ENCODE measurements around the gene DEGS1.
"Not testable (repeated sequence)": the region's sequence is repeated elsewhere in the genome, so short reads cannot be mapped to it uniquely, and the experiment has no call there.

The DEGS1 gene

DNA sequence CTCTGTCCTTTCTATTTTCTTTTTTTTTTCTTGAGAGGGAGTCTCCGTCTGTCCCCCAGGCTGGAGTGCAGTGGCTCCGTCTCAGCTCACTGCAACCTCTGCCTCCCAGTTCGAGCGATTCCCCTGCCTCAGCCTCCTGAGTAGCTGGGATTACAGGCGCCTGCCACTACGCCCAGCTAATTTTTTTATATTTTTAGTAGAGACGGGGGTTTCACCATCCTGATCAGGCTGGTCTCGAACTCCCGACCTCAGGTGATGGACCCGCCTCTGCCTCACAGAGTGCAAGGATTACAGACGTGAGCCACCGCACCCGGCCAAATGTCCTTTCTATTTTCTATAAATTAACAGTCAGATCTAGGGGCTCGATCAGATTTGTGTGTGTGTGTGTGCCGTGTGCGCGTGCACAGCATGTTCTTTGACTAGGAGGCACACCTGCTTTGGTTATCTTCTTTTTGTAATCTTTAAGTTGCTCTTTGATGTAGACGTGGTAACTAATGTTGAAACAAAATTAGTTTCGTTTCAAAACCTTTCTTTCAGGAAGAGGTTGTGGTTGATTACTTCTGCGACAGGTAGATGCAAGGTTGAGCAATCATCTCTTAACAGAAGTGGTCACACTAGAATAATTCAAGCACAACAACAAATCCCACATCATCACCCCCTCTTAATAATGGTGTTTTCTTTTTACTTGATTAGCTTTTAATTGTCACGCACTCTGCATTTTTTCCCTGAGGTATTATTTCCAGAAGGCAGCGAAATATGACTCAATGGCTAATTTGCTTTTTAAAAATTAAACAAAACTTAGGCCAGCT, 779 bp upstream of the DEGS1 start:
- DNase-seq: no peak

DNA sequence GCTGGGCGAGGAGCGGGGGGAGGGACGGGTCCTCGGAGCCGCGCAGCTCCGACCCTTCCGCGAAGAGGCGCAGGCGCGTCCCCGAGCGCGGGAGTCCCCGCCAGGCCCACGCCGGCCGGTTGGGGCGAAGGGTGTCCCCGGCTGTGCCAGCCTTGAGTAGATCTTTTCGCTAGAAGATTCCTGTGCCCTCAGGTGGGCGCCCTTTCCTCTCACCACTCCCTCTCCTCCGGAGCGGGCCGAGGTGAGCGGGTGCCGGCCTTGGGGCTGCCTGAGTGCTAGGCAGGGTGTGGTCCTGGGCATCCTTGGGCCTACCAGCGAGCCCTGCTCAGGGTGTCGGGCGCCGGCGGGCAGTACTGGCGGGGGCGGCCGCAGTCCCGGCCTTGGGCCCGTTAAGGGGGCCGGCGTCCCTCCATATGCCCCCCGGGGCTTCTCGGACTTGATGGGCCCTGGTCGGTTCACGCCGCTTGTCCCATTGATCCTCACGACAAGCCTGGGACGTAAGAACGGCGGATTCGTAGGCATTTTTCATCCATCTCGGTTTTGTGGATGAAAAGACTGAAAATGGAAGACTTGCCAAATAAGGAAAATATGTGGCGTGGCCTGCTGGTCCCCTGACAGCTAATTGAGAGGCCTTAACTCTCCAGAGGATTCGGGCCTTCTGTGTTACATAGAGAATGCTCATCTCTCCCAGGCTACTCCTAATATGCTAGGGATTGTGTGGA, 712 bp downstream of the DEGS1 start:
- no peak for DNase-seq

DNA sequence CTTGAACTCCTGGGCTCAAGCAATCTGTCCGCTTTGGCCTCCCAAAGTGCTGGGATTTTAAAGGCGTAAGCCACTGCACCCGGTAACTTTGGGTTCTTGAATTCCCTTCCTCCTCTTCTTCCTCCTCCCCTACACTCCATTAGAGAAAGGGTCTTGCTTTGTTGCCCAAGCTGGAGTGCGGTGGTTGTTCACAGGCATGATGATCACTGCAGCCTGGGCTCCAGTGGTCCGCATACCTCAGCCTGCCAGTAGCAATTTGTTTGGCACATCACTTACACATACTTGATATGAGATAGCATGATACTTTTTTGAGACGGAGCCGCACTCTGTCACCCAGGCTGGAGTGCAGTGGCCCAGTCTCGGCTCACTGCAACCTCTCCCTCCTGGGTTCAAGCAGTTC, 2.2 kb downstream of the DEGS1 start:
- DNase-seq: no peak

DNA sequence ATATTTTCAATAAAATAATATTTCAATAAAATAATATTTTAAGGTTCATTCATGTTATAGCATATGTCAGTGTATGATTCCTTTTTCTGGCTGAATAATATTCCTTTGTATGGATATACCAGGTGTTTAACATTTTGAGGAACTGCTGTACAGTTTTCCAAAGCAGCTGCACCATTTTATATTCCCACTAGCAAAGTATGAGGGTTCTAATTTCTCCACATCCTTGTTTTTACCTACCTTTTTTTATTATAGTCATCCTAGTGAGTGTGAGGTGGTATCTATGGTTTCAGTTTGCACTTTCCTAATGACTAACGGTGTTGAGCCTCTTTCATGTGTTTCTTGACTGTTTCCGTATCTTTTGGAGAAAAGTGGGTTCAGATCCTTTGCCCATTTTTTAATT, 5.2 kb downstream of the DEGS1 start:
- DNase-seq: no peak

DNA sequence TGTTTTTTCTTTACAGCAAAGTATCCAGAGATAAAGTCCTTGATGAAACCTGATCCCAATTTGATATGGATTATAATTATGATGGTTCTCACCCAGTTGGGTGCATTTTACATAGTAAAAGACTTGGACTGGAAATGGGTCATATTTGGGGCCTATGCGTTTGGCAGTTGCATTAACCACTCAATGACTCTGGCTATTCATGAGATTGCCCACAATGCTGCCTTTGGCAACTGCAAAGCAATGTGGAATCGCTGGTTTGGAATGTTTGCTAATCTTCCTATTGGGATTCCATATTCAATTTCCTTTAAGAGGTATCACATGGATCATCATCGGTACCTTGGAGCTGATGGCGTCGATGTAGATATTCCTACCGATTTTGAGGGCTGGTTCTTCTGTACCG, 6.5 kb downstream of the DEGS1 start:
- no peak for DNase-seq

DNA sequence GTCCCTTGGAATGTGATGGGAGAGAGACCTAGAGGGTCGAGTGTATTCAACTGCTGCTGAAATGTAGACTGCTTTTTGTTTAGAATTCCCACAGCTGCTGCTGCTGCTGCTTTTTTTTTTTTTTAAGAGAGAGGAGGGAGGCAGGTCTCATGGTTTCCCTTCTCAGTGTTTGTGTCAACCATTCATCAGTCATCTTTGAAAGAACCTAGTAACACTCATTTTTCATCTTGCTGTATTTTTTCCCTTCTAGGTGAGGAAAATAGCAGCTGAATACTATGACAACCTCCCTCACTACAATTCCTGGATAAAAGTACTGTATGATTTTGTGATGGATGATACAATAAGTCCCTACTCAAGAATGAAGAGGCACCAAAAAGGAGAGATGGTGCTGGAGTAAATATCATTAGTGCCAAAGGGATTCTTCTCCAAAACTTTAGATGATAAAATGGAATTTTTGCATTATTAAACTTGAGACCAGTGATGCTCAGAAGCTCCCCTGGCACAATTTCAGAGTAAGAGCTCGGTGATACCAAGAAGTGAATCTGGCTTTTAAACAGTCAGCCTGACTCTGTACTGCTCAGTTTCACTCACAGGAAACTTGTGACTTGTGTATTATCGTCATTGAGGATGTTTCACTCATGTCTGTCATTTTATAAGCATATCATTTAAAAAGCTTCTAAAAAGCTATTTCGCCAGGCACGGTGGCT, 9.2 kb downstream of the DEGS1 start:
- DNase-seq: no peak

DNA sequence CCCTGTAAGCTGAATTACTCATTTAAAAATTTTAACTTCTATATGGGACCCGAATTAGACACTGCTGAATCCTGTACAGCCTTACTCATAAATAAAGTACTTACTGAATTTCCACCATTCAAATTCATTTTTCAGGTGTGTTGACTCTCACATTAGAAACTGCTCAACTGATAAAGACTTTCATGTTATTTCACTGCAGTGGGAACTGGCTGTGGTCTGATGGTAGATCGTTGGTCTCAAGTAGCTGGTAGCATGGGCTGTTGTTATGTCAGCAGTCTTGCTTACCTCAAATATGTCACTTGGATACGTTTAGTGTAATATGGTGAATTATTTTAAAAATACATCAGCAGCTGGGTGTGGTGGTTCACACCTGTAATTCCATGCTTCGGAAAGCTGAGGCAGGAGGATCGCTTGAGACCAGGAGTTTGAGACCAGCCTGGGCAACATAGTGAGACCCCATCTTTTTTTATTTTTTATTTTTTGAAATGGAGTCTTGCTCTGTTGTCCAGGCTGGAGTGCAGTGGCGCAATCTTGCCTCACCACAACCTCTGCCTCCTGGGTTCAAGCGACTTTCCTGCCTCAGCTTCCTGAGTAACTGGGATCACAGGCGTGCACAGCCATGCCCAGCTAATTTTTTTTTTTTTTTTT, 10.4 kb downstream of the DEGS1 start:
- no peak for DNase-seq

DNA sequence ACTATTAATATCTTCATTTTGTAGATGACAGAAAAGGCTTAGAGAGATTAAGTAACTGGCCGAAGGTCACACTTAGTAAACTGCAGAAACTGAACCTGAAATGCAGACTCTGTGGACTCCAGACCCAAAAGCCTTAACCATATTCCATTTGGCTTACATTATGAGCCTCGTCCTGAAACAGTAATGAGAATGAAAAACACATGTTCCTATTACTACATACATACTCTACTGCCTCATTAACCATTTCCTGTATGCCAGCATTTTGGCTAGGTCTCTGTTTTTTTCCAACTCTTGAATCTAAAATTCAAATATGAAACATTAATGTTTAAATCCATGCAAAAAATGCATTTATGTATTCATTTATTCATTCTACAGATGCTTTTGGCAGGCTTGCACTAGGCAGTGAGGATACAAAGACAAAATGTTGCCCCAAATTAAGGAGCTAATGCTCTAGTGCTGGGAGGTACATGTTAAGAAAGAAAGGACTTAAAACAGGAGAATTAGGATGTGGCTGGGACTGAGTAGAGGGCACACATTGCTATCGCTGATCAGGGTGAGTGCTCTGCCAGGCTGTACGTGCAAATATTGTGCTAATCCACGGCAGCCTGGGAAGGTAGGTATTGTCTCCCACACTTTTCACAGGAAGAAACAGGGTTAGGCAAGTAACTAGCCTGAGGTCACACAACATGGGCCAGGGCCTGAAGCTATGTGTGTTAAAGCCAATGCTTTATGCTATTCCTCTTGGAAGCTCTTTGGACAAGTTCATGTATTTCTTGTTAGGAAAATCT, 14.0 kb downstream of the DEGS1 start:
- DNase-seq: no peak

DNA sequence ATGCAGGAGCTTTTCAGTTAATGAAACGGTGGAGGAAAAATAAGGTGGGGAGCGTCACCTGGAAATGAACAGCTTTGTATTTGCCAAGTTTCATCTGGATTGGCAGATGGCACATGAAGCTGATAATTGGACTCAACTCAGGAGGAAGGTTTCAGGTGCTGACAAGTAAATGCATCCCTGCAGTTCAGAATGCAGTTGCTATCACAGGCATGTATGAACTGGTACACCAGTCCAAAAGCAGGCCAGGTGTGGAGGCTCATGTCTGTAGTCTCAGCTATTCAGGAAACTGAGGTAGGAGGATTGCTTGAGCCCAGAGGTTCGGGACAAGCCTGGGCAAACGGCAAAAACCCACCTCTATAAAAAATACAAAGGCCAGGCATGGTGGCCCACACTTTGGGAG, 15.5 kb downstream of the DEGS1 start:
- no peak for DNase-seq

DNA sequence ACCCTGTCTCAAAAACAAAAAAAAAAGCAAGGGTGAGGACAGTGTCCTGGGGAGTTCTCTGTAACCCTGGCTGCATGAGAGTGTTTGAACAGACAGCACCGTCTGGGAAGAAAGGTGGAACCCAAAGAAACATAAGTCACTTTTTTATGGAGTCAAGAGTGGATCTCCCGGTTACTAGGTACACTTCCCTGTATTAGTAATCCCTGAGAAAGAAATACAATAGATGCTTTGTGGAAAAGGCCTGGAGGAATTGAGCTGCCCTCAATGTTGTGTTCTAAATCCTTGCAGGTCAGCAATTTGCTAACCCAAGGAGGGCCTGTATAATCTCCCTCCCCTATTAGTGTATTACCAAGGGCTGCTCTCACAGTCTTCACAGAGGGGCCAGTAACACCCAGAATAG, 16.6 kb downstream of the DEGS1 start:
- DNase-seq: no peak

DNA sequence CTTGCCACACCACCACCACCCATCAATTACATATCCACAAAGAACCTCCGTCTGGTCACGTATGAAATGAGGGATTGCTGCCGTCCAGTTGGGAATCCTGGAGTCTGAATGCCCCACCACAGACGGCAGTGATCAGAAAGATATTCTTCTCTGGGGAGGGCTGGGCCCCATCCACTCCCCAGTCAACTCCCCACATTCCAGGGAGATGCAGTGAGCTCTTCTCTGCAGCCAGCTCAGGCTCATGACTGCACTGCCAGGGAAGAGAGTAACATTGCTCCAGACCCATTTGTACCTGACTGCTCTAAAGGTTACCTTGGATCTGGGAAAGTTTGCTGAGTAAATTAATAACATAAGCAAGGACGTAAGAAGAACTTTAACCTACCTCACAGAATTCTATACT, 18.3 kb downstream of the DEGS1 start:
- no peak for DNase-seq

DNA sequence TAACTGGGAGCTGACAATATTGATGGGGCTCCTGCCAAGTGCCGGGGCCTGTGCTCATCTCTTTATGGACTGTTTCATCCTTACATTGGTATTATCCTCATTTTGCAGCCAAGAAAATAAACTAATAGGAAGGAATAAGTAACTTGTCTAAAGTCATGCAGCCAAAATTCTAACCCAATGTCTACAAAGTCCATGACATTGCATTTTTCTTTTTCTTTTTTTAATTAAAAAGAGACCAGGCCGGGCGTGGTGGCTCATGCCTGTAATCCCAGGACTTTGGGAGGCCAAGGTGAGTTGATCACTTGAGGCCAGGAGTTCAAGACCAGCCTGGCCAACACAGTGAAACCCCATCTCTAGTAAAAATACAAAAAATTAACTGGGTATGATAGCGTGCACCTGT, 18.8 kb downstream of the DEGS1 start:
- DNase-seq: no peak

DNA sequence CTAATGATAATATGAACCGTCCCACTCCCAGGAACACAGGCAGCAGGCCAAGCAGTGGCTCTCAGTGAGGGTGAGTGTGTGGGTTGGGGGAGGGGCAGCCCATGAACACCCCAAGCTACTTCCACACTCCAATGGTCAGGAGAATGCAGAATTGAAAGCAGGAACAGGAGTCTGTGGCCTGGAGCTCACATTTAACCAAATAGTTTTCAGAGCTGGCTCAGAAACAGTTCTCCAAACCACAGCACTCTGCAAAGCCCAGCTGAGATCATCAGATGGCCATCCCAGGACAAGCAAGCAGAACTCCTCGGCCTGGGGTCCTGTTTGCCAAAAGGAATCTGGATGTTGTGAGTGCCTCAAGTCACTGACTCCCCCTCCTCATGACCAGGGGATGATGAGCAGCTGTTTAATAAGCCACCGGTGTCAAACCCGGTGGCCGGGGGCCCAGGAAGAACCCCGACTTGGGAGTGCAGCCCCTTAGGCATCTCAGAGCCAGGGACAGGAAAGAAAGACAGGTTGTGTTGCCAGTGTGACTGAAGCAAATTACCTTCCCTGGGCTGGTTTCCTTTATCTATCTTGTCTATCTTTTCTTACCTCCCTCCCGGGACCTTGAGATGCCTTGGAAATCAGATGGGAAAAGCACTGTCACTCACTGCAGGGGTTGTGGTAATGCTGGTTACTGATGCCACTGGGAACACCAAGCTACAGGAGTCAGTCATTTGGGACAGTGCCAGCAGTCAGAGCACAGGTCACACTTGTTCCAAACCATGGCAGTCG, 20.4 kb downstream of the DEGS1 start:
- no peak for DNase-seq

DNA sequence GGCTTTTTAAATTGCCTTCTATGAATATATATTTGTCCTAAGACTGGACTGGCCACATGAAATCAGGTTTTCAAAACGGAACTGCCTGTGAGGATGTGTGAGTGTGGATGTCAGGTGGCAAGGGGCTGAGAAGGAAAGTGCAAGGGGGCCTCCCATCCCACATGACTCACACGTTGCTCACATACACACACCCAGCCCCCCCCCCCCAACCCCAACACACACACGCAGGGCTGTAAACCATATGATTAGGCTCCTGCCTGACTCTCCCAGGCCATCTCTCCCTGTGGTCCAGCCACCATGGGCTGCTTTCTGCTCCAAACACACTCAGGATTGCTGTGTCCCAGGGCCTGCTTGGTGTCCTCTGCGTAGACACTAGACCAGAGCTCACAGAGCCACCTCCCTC, 22.4 kb downstream of the DEGS1 start:
- no peak for DNase-seq

DNA sequence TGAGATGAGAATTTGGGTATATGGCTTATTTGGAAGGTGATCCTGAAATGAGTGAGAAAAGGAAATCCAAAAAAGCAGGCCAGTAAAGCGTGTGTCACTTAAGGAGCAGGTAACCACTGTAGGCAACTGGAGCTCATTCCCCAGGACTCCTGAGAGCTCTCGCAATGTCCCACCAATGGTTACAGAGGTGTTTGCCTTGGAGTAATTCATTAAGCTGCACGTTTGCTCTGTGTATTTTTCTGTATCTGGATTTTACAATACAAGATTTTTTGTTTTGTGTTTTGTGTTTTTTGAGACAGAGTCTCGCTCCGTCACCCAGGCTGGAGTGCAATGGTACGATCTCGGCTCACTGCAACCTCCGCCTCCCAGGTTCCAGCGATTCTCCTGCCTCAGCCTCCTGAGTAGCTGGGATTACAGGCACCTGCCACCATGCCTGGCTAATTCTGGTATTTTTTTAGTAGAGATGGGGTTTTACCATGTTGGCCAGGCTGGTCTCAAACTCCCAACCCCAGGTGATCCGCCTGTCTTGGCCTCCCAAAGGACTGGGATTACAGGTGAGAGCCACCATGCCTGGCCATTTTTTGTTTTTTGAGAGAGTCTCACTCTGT, 23.0 kb downstream of the DEGS1 start:
- not testable (repeated sequence) for DNase-seq

DNA sequence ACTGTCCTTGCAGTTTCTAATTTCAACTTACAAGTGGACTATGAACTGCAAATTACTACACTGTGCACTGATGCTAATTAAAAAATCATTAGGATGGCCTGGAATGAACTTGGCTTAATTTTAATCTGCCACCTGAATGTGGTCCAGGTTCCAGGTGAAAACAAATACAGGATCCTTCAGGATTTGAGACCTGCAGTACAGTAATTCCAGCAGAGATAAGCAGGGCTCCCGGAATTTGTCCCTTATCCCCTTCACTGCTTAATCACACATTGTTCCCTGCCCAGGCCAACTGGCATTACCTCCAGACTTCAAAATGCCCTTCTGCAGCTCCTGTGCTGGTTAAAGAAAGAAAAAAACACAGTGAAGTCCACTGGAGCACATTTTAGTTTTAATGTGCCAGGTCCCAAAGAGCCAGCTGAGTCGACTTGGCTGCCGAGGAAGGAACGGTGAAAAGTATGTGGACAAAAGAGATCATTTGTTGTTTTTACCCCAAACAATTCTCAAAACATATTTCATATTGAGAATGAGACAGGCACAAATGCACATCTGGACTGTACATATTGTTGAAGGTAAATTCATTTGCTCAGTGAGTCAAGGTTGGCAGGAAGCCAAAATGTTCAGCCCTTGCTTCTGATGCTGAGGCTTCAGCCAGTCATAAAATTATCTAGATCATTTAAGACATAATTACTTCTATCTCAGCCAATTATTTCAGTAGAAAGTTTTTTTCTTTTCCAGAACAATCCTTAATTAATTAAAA, 28.3 kb downstream of the DEGS1 start:
- DNase-seq: no peak

DNA sequence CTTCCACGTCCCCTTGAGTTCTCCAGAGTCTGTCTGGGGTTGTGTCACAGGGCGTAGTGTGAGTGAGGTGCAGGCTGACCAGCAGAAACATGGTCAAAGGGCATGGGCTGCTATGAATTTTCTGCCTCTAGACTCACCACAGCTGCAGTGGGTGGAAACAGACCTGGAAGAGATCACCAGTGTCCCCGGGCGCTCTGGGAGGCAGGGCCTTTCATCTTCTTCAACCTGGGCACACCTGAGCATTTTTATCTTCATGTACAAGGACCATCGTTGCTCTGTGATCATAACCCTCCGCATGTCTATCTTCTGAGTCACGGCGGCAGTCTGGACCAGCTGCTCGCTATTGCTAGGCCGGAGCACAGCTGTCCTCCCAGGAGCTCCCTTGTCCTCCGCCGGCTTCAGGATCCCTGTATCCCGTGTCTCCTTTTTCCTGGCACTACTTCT, 29.6 kb downstream of the DEGS1 start:
- no peak for DNase-seq

DNA sequence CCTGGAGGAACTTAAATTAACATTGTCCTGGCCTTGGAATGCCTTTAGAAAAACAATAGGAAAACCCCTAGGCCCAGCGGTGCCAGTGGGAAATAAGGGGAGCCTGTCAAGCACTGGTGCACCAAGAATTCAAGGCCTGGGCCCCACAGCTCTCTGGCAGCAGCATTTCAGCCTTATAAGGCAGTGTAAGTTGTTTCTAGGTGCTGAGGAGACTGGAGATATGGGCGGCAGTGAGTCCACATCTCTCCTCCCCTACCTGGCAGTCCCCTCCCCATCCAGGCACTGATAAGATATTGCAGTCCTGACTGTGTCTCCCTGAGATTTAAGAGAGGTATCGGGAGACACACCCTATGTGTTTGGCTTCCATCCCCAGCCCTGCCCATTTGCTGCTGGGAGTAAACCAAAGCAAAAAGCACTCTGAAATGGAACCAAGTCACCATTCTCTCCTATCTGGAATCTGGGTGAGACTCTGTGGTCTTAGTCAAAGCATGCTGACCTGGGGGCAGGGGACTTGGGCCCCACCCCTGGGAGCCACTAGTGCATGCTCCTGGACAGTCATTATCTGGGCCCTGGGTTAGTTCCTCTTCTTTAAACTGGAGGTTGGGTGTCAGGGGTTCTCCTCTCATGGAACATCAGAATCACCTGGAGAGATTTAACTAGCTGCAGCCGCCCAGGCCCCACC, 30.5 kb downstream of the DEGS1 start:
- no peak for DNase-seq

DNA sequence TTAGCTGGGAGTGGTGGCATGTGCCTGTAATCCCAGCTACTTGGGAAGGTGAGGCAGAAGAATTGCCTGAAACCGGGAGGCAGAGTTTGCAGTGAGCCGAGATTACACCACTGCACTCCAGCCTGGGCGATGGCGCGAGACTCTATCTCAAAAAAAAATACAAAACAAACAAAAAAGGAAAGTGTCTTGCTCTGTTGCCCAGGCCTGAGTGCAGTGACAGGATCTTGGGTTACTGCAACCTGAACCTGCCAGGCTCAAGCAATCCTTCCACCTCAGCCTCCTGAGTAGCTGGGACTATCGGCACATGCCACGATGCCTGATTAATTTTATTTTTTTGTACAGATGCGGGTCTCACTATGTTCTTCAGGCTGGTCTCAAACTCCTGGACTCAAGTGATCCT, 33.3 kb downstream of the DEGS1 start:
- no peak for DNase-seq

Measured in cerebellar nuclear complex (tissue), 1 donor.